ENCODE results near the gene ZNHIT1.

- no peak for TF ChIP-seq POLR2A (IDR thresholded peaks at IDR 0.05)
- TF ChIP-seq, protein P1, sequence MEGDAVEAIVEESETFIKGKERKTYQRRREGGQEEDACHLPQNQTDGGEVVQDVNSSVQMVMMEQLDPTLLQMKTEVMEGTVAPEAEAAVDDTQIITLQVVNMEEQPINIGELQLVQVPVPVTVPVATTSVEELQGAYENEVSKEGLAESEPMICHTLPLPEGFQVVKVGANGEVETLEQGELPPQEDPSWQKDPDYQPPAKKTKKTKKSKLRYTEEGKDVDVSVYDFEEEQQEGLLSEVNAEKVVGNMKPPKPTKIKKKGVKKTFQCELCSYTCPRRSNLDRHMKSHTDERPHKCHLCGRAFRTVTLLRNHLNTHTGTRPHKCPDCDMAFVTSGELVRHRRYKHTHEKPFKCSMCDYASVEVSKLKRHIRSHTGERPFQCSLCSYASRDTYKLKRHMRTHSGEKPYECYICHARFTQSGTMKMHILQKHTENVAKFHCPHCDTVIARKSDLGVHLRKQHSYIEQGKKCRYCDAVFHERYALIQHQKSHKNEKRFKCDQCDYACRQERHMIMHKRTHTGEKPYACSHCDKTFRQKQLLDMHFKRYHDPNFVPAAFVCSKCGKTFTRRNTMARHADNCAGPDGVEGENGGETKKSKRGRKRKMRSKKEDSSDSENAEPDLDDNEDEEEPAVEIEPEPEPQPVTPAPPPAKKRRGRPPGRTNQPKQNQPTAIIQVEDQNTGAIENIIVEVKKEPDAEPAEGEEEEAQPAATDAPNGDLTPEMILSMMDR (IDR thresholded peaks at IDR 0.05), result no peak
Observed at GRCh38 chr7:101210143-101210542, 7.8 kb upstream of the ZNHIT1 start.

Measured in body of pancreas (tissue), 4 donors.